ENCODE data around the gene PREX1. TPM values are rescaled to one million over a fixed set of nuclear protein-coding genes. Genes with fewer than 3 reads are reported as not detected.

PREX1 gene
- total and polyA plus RNA-seq, 2 donors from 2014 or later = 8.5 to 38.2 TPM

DNA sequence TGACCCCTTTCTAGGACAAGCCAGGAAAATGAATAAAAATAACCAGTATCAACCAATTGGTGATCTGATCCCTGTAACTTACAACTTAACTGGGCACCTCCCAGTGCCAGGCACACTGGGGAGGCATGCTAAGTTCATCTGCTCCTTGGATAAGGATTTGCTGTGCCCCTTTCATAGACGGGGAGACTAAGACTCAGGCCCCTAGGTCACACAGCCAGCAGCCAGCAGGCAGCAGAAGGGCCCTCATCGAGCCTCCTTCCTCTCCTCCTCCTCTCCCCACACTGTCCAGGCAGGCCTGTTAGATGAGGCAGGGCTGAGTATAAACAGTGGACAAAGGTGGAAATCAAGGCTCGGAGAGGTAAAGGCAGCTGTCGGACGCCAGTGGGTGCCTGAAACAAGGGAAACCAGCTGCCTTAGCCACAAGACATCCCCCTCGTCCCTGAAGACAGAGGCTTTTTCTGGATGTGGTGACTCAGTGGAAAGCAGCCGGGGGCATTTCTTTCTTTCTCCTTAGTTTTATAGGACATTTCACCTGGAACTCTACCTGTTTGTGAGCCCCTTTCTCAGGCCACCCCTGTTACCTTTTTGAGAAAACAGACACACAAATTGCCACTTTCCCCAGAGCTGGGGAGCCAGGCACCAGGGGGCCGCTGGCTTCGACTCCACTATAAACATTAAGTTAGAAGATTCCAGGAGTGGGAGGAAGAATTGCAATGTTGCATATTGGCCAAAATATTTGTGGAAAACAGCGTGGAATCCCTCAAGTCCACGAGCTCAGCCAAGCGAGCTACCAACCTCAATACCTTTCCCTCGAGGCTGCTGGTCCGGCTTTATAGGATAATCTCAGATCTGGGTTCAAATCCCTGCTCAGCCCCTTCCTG is 166.0 kb downstream of the PREX1 start:
- FAIRE-seq (no peak), DNase-seq (no peak)
- H3K9me3 ChIP-seq (ENCODE audit: control insufficient read depth in 2 of 3, insufficient read depth in 1 of 3, low read length in 3 of 3) = peaks cover 0 to 3% (median 0%) of the 10 kb centered on the region in 3 donors
- H3K27ac ChIP-seq (ENCODE audit: low read depth in 2 of 2, low read length in 2 of 2) = no peak overlapping the region
- no peaks in the 10 kb centered on the region for H3K36me3 ChIP-seq (ENCODE audit: control insufficient read depth in 2 of 3, insufficient read depth in 3 of 3, low read length in 3 of 3)
- H3K9ac ChIP-seq (ENCODE audit: low read length in 3 of 3) = no peak overlapping the region
- intact Hi-C loops (cut with DNase I) = no loop called here
- H3K4me1 ChIP-seq (ENCODE audit: control insufficient read depth in 2 of 3, insufficient read depth in 2 of 3, low read depth in 1 of 3, low read length in 3 of 3) = peaks cover 0 to 12% (median 0%) of the 10 kb centered on the region in 3 donors
- H3K4me3 ChIP-seq (ENCODE audit: low read length in 3 of 3) = no peak overlapping the region
- TF ChIP-seq, protein P1, sequence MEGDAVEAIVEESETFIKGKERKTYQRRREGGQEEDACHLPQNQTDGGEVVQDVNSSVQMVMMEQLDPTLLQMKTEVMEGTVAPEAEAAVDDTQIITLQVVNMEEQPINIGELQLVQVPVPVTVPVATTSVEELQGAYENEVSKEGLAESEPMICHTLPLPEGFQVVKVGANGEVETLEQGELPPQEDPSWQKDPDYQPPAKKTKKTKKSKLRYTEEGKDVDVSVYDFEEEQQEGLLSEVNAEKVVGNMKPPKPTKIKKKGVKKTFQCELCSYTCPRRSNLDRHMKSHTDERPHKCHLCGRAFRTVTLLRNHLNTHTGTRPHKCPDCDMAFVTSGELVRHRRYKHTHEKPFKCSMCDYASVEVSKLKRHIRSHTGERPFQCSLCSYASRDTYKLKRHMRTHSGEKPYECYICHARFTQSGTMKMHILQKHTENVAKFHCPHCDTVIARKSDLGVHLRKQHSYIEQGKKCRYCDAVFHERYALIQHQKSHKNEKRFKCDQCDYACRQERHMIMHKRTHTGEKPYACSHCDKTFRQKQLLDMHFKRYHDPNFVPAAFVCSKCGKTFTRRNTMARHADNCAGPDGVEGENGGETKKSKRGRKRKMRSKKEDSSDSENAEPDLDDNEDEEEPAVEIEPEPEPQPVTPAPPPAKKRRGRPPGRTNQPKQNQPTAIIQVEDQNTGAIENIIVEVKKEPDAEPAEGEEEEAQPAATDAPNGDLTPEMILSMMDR (IDR thresholded peaks at IDR 0.05; ENCODE audit: borderline replicate concordance, extremely low read depth, insufficient read depth) = no peak
- no peaks in the 10 kb centered on the region for H3K27me3 ChIP-seq (ENCODE audit: control insufficient read depth, insufficient read depth, low read length)

DNA sequence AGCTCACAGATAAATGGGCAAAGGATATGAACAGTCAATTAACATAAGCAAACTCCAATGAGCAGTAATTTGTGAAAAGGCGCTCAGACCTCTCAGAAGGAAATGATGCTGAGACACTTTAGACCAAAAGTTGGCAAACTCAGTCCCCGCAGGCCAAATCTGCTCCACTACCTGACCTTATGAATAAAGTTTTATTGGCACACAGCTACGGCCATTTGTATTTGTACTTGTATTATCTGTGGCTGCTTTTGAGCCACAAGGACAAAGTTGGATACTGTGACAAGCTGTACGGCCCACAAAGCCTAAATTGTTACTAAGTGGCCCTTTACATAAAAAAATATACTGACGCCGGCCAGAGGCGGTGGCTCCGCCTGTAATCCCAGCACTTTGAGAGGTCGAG is 167.0 kb downstream of the PREX1 start:
- H3K4me1 ChIP-seq (ENCODE audit: control insufficient read depth in 2 of 3, insufficient read depth in 2 of 3, low read depth in 1 of 3, low read length in 3 of 3) = peaks cover 0 to 12% (median 0%) of the 10 kb centered on the region in 3 donors
- FAIRE-seq = no peak
- TF ChIP-seq, protein P1 (IDR thresholded peaks at IDR 0.05; ENCODE audit: borderline replicate concordance, extremely low read depth, insufficient read depth) = no peak
- H3K4me3 ChIP-seq (ENCODE audit: low read length in 3 of 3) = no peak overlapping the region
- no peaks in the 10 kb centered on the region for H3K27me3 ChIP-seq (ENCODE audit: control insufficient read depth, insufficient read depth, low read length)
- DNase-seq = no peak
- H3K9me3 ChIP-seq (ENCODE audit: control insufficient read depth in 2 of 3, insufficient read depth in 1 of 3, low read length in 3 of 3) = peaks cover 0 to 3% (median 0%) of the 10 kb centered on the region in 3 donors
- intact Hi-C loops (cut with DNase I) = no loop called here
- no peak overlapping the region for H3K9ac ChIP-seq (ENCODE audit: low read length in 3 of 3)
- H3K36me3 ChIP-seq (ENCODE audit: control insufficient read depth in 2 of 3, insufficient read depth in 3 of 3, low read length in 3 of 3) = no peaks in the 10 kb centered on the region
- no peak overlapping the region for H3K27ac ChIP-seq (ENCODE audit: low read depth in 2 of 2, low read length in 2 of 2)

DNA sequence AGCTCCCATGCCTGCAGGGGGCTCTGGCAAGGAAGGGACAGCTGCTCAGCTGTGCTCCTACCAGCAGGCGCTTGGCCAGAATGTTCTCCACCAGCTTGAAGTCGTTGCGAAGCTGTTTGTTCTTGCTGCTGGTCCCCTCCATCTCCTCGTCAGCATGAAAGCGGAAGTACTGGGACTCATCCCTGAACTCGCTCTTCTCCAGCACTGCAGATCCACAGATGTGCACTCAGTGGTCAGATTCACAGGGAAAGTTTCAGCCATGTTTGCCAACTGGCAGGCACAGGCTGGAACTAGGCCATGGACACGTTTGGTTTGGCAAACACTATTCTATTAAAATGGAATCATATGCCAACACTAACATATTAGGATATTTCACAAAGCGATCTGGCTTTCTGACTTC is 167.9 kb downstream of the PREX1 start:
- Histone ChIP-seq H3K4me1 (ENCODE audit: control insufficient read depth in 2 of 3, insufficient read depth in 2 of 3, low read depth in 1 of 3, low read length in 3 of 3) (peaks cover 0 to 12% (median 0%) of the 10 kb centered on the region in 3 donors), H3K9me3 (ENCODE audit: control insufficient read depth in 2 of 3, insufficient read depth in 1 of 3, low read length in 3 of 3) (peaks cover 0 to 3% (median 0%) of the 10 kb centered on the region in 3 donors), H3K27ac (ENCODE audit: low read depth in 2 of 2, low read length in 2 of 2) (no peak overlapping the region), H3K9ac (ENCODE audit: low read length in 3 of 3) (no peak overlapping the region), H3K27me3 (ENCODE audit: control insufficient read depth, insufficient read depth, low read length) (no peaks in the 10 kb centered on the region), H3K4me3 (ENCODE audit: low read length in 3 of 3) (no peak overlapping the region), H3K36me3 (ENCODE audit: control insufficient read depth in 2 of 3, insufficient read depth in 3 of 3, low read length in 3 of 3) (no peaks in the 10 kb centered on the region)
- intact Hi-C loops (cut with DNase I) = no loop called here
- TF ChIP-seq, protein P1 (IDR thresholded peaks at IDR 0.05; ENCODE audit: borderline replicate concordance, extremely low read depth, insufficient read depth) = no peak
- DNase-seq (no peak), FAIRE-seq (no peak)

All from kidney (tissue), 14 donors.